HTERT RPE-1 (cell line): ENCODE measurements around the gene CNOT9.

ENCODE experiments used
- in situ Hi-C: fragments of 300-500 bp; cut with MboI; formaldehyde crosslinking; loops from 4 replicates; pipeline ENCODE4 v1.14.3; 2020; ENCODE audit warnings: low sequenced_read_pairs

The CNOT9 gene

GRCh38 chr2:218577482-218578220 is 9.0 kb downstream of the CNOT9 start:
- in situ Hi-C loops, result no loop called here

DNA sequence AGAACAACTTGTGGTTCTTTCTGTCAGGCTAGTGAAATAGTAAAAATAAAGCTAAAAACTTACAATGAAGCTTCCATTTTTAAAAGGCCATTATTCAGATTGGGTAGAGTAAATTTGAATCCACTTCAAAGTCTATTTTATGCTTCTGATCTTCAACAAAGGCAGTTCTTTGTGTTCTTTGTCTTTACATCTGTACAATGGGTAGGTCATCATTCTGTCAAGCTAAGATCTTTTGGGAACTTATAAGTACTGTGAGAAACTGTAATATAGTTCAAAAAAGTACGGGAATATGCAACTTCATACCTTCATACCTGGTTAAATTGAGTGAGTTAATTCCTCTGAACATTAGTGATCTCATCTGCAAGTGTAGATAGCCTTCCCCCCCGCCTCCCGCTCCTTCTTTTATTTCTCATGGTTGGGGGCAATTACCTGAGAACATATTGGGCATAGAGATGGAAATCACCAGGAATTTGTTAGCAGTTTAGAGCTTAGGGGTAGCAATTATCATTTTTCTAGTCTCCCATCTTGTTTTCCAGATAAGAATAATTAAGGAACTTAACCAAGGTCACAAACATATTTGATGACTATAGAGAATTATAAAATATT is 9.7 kb downstream of the CNOT9 start:
- in situ Hi-C loops, result no loop called here

GRCh38 chr2:218582076-218582475 is 13.4 kb downstream of the CNOT9 start:
- in situ Hi-C loops, result no loop called here

DNA sequence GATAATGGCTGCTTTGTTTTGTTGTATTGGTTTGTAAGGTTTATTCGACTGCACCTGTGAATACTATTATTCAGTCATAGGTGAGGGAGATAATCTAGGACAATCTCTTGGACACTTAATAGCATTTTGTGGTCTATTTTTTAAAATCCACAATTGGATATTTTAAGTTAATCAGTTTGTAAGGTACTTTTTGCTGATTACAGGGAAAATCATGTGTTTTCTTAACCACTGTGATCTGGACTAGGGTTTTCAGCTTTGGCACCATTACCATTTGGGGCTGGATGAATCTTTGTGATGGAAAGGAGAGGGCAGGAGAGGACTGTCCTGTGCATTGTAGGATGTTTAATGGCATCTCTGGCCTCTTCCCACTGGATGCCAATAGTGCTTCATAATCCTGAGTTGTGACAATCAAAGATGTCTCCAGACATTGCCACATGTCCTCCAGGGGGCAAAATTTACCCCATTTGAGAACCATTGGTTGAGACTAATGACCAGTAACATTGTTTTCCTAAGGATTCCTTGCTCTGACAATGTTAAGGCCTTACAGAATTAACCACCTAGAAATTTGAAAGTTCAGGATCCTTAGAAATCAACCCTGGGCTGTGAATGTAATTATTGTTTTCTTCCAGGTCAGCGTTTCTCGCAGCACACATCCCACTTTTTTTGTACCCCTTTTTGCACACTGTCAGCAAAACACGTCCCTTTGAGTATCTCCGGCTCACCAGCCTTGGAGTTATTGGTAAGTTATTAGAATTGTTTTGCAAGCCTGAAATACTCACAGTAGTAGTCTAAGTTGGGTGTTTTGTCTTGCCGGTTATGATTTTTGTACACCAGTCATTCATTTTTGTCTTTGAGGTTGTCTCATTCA is 15.6 kb downstream of the CNOT9 start:
- in situ Hi-C loops, result no loop called here

DNA sequence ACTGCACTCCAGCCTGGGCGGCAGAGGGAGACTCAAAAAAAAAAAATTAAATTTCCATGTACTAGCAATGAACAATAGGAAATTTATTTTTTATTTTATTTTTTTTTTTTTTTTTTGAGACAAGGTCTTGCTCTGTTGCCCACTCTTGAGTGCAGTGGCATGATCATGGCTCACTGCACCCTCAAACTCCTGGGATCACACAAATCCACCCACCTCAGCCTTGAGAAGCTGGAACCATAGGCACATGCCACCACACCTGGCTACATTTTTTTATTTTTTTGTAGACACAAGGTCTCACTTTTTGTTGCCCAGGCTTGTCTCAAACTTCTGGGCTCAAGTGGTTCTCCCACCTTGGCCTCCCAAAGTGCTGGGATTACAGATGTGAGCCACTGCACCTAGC is 16.9 kb downstream of the CNOT9 start:
- in situ Hi-C loops, result no loop called here

DNA sequence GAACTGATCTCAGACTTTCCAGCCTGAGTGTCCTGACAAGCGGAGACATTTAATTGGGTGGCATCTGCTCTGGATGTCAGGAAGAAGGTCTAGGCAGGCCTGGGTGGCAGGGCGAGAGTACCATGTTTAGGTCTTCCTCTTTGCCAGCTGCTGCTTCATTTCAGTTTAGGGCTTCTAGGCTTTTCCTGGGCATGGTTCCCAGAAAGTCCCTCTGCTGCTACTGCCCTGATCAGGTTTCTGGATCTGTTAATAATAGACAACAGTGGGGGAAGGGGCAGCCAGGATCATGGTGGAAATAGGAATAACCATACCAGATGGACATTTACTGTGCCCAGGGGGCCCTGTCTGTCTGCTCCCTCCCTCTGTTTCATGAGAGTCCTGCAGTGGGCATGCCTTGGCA is 36.8 kb downstream of the CNOT9 start:
- in situ Hi-C loops, result no loop called here

- in situ Hi-C loops, result no loop called here
Measured at GRCh38 chr2:218607436-218608115, 38.9 kb downstream of the CNOT9 start, which contains the start of gene PLCD4. Gene PLCD4 (plus strand): TSS chr2:218607899. CDS start chr2:218615740, 7,841 bp downstream.

GRCh38 chr2:218615868-218616315 is 47.3 kb downstream of the CNOT9 start:
- in situ Hi-C loops, result no loop called here

DNA sequence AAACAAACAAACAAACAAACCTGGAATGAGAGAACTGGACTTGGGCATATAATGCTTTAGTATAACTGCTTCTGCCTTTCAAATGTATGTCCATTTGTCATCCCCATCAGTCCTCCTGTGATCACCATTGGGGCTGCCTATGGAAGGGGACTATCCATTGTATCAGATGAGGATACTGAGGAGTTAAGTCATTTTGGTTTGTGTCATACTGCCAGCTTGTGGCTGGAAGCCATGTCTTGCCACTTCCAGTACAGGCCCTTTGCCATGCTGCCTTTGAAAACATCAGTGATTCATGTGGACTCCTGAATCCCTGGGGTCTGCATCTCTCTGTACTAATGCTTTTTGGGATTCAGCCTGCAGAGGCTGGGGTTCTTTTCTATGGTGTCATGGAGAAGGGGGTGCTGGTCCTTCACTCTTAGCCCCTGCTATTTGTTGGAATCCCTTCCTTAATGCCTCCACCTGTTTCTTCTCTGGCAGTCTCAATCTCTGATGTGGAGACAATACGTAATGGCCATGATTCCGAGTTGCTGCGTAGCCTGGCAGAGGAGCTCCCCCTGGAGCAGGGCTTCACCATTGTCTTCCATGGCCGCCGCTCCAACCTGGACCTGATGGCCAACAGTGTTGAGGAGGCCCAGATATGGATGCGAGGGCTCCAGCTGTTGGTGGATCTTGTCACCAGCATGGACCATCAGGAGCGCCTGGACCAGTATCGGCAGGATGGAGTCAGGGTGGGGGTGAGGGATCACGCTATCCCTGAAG is 49.6 kb downstream of the CNOT9 start:
- in situ Hi-C loops, result no loop called here

- in situ Hi-C loops, result no loop called here
Measured at GRCh38 chr2:218621007-218621406, 52.4 kb downstream of the CNOT9 start.

DNA sequence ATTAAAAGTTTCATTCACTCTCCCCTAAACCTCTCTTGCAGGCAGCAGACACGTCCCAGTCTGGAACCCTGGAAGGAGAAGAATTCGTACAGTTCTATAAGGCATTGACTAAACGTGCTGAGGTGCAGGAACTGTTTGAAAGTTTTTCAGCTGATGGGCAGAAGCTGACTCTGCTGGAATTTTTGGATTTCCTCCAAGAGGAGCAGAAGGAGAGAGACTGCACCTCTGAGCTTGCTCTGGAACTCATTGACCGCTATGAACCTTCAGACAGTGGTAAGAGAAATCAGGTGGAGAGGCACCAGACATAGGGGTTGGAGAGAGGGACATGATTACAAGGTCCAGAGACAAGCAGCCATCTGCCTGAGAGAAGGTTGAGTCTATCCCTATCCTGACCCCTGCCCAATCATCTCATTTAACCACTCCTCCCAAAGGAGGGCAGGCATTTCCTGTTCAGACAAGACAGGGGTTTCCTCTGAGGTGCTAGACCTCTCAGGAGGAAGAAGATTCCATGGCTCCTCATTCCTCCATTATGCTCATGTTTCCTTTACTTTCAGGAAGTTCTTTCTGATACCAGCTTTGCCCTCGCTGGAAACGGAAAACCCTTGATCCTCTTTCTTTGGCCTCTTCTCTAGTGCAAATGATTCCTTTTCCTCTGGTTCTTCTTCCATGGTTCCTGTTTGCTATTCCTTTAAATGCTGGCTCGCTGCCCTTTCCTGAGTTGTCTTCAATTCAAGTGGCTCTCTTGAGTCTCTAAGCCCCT is 54.1 kb downstream of the CNOT9 start:
- in situ Hi-C loops, result no loop called here

DNA sequence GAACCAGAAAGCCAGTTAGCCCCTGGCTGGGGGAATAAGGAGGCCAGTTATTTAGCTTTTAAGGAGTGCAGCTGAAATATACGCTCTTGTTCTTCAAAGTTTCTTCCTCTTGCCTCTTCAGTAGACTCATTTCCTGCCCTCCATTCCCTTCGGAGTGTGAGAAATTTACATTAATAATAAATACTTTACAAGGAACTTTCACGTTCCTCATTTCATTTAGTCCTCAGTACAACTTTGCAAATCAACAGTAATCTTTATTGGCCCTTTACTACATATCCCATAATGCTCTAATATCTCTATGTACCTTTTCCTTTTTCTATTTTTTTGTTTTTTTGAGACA is 54.7 kb downstream of the CNOT9 start:
- in situ Hi-C loops, result no loop called here

DNA sequence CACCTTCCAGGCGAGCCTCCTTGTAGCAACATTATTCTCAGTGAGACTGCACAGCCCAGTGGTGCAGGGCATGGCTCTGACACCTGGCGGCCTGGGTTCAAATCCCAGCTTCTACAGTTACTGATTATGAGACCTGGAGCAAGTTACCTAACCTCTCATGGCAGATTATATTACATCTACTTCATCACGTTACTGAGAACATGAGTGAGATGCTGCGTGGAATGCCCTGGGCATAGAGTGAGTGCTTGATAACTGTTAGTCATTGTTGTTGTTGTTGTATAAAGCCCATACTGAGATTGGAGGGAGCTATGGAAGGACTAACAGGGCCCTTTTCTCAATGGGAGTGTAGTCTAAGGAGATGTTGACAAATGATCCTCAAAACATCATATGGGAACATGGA is 57.7 kb downstream of the CNOT9 start:
- in situ Hi-C loops, result no loop called here

GRCh38 chr2:218627939-218628338 is 59.3 kb downstream of the CNOT9 start:
- in situ Hi-C loops, result no loop called here

- in situ Hi-C loops, result no loop called here
Measured at GRCh38 chr2:218631837-218632236, 63.2 kb downstream of the CNOT9 start.

- in situ Hi-C loops, result no loop called here
Measured at GRCh38 chr2:218635719-218636118, 67.1 kb downstream of the CNOT9 start.

- in situ Hi-C loops, result no loop called here
Measured at GRCh38 chr2:218638372-218638771, 69.7 kb downstream of the CNOT9 start.

GRCh38 chr2:218642121-218642656 is 73.5 kb downstream of the CNOT9 start:
- in situ Hi-C loops, result no loop called here

GRCh38 chr2:218642786-218643185 is 74.1 kb downstream of the CNOT9 start:
- in situ Hi-C loops, result no loop called here
